HCT116 (cell line): ENCODE measurements around the gene PLEKHA5.

ENCODE experiments used
- EZH2 ChIP-seq: fragments of 200-600 bp; sonication (generic); IDR thresholded peaks from 2 replicates; pipeline ENCODE4 v1.6.1; 2017; ENCODE audit warnings: antibody characterized with exemption, mixed run types
- FOSL1 ChIP-seq: IDR thresholded peaks from 2 replicates; pipeline ENCODE4 v1.6.1; 2012; ENCODE audit warnings: low read depth
- POLR2A ChIP-seq: IDR thresholded peaks from 2 replicates; pipeline ENCODE4 v1.7.0; 2011; ENCODE audit warnings: borderline replicate concordance; ENCODE audit not compliant: insufficient read depth, insufficient read length; ENCODE audit errors: extremely low read depth
- TCF7L2 ChIP-seq: IDR thresholded peaks from 2 replicates; pipeline ENCODE4 v1.7.0; 2011; ENCODE audit warnings: borderline replicate concordance, inconsistent platforms; ENCODE audit not compliant: insufficient read depth, insufficient read length; ENCODE audit errors: extremely low read depth
- ZNF274 ChIP-seq: fragments of 200-500 bp; sonication (Bioruptor generic); IDR thresholded peaks from 2 replicates; pipeline ENCODE4 v1.6.1; 2014; ENCODE audit warnings: mild to moderate bottlenecking, low read depth, low read length, inconsistent platforms
- TF ChIP-seq, protein P1 (sequence below): IDR thresholded peaks from 2 replicates; pipeline ENCODE4 v1.6.1; 2011; ENCODE audit warnings: mild to moderate bottlenecking, low read length, moderate library complexity; ENCODE audit not compliant: insufficient replicate concordance; ENCODE audit errors: extremely low read depth
- TF ChIP-seq, protein P2 (sequence below), 3 experiments: fragments of 200-600 bp in 1 of 3; sonication (generic) in 1 of 3; IDR thresholded peaks in 2 of 3; conservative IDR thresholded peaks in 1 of 3; 2 replicates each; pipeline ENCODE4 v1.5.1; 2012 to 2017; ENCODE audit warnings: low read depth in 2 of 3, low read length in 2 of 3, antibody characterized with exemption in 1 of 3, borderline replicate concordance in 1 of 3, control low read depth in 1 of 3, mild to moderate bottlenecking in 1 of 3, mixed read lengths in 1 of 3, mixed run types in 1 of 3, moderate library complexity in 1 of 3; ENCODE audit not compliant: insufficient read depth in 1 of 3

DNA sequence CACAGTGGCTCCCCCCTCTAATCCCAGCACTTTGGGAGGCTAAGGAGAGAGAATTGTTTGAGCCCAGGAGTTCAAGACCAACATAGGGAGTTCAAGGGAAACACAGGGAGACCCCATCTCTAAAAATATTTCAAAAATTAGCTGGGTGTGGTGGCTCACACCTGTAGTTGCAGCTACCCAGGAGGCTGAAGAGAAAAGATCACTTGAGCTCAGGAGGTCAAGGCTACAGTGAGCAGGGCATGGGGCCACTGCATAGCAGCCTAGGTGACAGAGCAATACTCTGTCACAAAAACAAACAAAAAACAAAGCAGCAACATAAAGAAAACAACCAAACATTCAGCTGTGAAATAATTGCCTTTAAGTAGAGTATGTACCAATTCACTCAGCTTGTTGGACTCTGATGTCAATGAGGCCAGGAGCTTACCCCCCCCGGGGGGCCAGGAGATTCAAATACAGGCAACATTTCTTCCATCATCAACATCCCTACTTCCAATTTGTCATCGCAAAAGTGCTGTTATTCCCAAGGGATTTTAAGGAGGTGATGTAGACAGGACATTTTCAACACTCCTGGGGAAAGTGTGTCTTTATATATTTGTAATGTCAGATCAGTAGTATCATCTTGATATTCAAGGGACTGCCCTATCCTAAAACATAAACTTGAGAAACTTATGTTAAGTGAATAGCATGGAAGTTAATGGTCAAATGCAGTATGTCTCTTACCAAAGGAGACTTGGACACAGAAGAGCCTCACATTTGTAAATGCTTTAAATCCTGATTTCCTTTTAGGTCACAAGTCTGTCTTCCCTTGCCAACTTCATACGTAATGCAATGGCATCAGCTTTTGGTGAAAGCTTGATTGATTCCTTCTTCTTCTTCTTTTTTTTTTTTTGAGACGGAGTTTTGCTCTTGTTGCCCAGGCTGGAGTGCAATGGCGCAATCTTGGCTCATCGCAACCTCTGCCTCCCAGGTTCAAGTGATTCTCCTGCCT lies 269.1 kb downstream of the PLEKHA5 start:
- TF ChIP-seq, protein P1, sequence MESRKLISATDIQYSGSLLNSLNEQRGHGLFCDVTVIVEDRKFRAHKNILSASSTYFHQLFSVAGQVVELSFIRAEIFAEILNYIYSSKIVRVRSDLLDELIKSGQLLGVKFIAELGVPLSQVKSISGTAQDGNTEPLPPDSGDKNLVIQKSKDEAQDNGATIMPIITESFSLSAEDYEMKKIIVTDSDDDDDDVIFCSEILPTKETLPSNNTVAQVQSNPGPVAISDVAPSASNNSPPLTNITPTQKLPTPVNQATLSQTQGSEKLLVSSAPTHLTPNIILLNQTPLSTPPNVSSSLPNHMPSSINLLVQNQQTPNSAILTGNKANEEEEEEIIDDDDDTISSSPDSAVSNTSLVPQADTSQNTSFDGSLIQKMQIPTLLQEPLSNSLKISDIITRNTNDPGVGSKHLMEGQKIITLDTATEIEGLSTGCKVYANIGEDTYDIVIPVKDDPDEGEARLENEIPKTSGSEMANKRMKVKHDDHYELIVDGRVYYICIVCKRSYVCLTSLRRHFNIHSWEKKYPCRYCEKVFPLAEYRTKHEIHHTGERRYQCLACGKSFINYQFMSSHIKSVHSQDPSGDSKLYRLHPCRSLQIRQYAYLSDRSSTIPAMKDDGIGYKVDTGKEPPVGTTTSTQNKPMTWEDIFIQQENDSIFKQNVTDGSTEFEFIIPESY: no peak
- TF ChIP-seq TCF7L2 (no peak), FOSL1 (no peak), EZH2 (no peak), POLR2A (no peak), ZNF274 (no peak)
- TF ChIP-seq, protein P2, sequence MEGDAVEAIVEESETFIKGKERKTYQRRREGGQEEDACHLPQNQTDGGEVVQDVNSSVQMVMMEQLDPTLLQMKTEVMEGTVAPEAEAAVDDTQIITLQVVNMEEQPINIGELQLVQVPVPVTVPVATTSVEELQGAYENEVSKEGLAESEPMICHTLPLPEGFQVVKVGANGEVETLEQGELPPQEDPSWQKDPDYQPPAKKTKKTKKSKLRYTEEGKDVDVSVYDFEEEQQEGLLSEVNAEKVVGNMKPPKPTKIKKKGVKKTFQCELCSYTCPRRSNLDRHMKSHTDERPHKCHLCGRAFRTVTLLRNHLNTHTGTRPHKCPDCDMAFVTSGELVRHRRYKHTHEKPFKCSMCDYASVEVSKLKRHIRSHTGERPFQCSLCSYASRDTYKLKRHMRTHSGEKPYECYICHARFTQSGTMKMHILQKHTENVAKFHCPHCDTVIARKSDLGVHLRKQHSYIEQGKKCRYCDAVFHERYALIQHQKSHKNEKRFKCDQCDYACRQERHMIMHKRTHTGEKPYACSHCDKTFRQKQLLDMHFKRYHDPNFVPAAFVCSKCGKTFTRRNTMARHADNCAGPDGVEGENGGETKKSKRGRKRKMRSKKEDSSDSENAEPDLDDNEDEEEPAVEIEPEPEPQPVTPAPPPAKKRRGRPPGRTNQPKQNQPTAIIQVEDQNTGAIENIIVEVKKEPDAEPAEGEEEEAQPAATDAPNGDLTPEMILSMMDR (IDR thresholded peaks at IDR 0.05 in 2 of 3, conservative IDR thresholded peaks at IDR 0.05 in 1 of 3; ENCODE audit: borderline replicate concordance in 1 of 3, insufficient read depth in 1 of 3, low read depth in 2 of 3, low read length in 2 of 3): no peak
